Measurements from ENCODE around the gene EIF4EBP3. TPM values are rescaled to one million over a fixed set of nuclear protein-coding genes. Genes with fewer than 3 reads are reported as not detected.
A peak's percentile ranks its signal among the peaks of the same experiment; 100 is the strongest.

The EIF4EBP3 gene
- total and polyA plus RNA-seq, 2 donors (not counting 1 experiment from before 2014, with no cell fraction given), result 15.0 to 18.2 TPM

DNA sequence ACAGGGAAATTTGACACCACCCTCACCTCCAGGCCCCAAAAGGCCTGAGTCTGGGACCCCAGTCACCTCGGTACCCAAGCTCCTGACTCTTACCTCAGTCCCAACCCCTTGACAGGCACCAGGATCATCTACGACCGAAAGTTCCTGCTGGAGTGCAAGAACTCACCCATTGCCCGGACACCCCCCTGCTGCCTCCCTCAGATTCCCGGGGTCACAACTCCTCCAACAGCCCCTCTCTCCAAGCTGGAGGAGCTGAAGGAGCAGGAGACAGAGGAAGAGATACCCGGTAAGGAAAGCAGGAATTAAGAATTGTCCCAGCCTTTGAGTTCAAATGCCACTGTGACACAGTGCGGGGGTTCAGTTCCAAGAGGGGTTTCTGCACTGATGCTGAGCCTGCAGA lies 1.3 kb downstream of the EIF4EBP3 start:
- Histone ChIP-seq H3K79me2 (ENCODE audit: control insufficient read depth, insufficient read depth, low read length) (peaks cover 4% of the 10 kb centered on the region), H3K9me3 (ENCODE audit: control extremely low read depth in 1 of 3, control insufficient read depth in 2 of 3, insufficient read depth in 1 of 3, low read length in 2 of 3) (no peaks in the 10 kb centered on the region), H3K27ac (ENCODE audit: low read length in 2 of 2) (peak overlapping the region in 1 of 2 donors; percentile 85), H3K4me1 (ENCODE audit: control insufficient read depth in 2 of 2, insufficient read depth in 2 of 2, low read length in 2 of 2) (peaks cover 10 to 33% of the 10 kb centered on the region in 2 donors), H3K4me2 (replicated peaks; ENCODE audit: low read depth, low read length, poor library complexity, severe bottlenecking) (peak overlapping the region; percentile 93), H3K9ac (ENCODE audit: low read length) (no peak overlapping the region), H3K27me3 (replicated peaks in 1 of 4; ENCODE audit: control extremely low read depth in 1 of 4, control insufficient read depth in 3 of 4, insufficient read depth in 4 of 4, low read length in 3 of 4) (no peaks in the 10 kb centered on the region), H3K36me3 (replicated peaks in 1 of 2; ENCODE audit: control extremely low read depth in 1 of 2, control insufficient read depth in 1 of 2, extremely low read depth in 1 of 2, insufficient read depth in 2 of 2, low read length in 1 of 2) (peaks cover 0 to 29% of the 10 kb centered on the region in 2 experiments), H4K20me1 (ENCODE audit: control insufficient read depth, insufficient read depth, low read length, poor library complexity, severe bottlenecking) (no peaks in the 10 kb centered on the region), H2AFZ (ENCODE audit: insufficient read depth, low read depth, low read length, poor library complexity, severe bottlenecking) (peak overlapping the region; percentile 82), H3K4me3 (ENCODE audit: control extremely low read depth in 1 of 5, extremely low read depth in 1 of 5, insufficient read depth in 1 of 5, low read depth in 2 of 5, low read length in 4 of 5) (no peak overlapping the region)
- POLR2A ChIA-PET, result interaction anchor here (1.3 to 2.9 kb wide), 3 partner anchors 9 to 91 kb away, joined by 3 to 35 read pairs (median 15); partner anchors contain the start of genes APBB3, SLC35A4, SRA1 and TMCO6
- Mint-ChIP-seq H3K27me3 (no peaks in the 10 kb centered on the region), H3K4me1 (peaks cover 40% of the 10 kb centered on the region), H3K9me3 (ENCODE audit: insufficient read depth) (no peaks in the 10 kb centered on the region), H3K4me3 (peak overlapping the region; percentile 94), H3K27ac (peak overlapping the region; percentile 94)
- TF ChIP-seq, protein P1, sequence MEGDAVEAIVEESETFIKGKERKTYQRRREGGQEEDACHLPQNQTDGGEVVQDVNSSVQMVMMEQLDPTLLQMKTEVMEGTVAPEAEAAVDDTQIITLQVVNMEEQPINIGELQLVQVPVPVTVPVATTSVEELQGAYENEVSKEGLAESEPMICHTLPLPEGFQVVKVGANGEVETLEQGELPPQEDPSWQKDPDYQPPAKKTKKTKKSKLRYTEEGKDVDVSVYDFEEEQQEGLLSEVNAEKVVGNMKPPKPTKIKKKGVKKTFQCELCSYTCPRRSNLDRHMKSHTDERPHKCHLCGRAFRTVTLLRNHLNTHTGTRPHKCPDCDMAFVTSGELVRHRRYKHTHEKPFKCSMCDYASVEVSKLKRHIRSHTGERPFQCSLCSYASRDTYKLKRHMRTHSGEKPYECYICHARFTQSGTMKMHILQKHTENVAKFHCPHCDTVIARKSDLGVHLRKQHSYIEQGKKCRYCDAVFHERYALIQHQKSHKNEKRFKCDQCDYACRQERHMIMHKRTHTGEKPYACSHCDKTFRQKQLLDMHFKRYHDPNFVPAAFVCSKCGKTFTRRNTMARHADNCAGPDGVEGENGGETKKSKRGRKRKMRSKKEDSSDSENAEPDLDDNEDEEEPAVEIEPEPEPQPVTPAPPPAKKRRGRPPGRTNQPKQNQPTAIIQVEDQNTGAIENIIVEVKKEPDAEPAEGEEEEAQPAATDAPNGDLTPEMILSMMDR (IDR thresholded peaks at IDR 0.05), result no peak
- WGBS (ENCODE audit: insufficient coverage), result 94% methylated on average over 3 of the region's 7 CpGs
- DNase-seq (no peak), ATAC-seq (ENCODE audit: low read depth) (no peak)
- CTCF ChIA-PET, result interaction anchor here (1.1 to 2.3 kb wide), 6 partner anchors 8 to 174 kb away, joined by 4 to 18 read pairs (median 9); partner anchors contain the start of genes APBB3, IK, NDUFA2 and SLC35A4
- intact Hi-C loops (cut with micrococcal nuclease), result loop anchor here (5.0 kb wide), 1 partner anchor 154 kb away; the partner anchor contains the start of gene ZMAT2

DNA sequence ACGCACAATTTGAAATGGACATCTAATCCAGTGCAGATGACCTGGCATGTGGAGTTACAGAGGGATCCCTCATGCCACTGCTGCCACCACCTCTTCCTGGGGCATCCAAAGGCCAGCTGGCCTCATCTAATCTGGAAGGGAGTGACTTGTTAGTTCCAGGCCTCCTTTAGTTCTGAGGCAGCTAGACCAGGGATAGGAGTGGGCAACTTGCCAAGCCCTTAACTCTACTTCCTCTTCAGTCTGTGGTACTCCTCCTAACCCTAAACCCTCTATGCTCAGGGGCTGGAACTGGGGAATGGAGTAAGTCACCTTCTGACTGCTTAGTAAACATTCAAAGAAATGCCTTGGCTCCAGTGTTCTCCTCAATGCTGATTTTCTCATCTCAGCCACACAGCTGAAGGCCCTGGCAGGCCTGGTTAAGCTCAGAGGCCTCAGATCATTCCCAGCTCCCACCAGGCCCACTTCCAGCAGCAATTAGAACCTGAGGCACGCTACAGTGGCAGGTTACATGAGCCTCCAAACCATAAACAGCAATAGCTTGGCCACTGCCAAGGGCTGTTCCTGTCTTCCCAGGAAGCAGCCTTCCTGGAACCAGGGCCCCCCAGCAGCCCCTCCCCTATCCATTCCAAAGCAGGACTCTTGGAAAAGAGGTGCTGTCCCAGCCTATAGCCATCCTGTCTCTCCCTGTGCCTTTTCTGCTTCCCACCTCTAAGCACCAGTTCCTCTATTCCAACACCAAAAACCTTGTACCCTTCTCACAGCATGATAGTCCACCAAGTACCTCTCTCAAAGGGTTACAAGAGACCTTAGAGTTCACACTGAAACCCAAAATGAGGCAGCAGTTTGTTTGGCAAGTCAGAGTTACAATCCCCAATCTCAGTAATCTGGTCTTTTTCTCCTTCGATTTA lies 2.0 kb downstream of the EIF4EBP3 start:
- Histone ChIP-seq H3K36me3 (replicated peaks in 1 of 2; ENCODE audit: control extremely low read depth in 1 of 2, control insufficient read depth in 1 of 2, extremely low read depth in 1 of 2, insufficient read depth in 2 of 2, low read length in 1 of 2) (peaks cover 0 to 29% of the 10 kb centered on the region in 2 experiments), H3K27ac (ENCODE audit: low read length in 2 of 2) (peak overlapping the region in 1 of 2 donors; percentile 85), H3K4me1 (ENCODE audit: control insufficient read depth in 2 of 2, insufficient read depth in 2 of 2, low read length in 2 of 2) (peaks cover 10 to 33% of the 10 kb centered on the region in 2 donors), H3K27me3 (replicated peaks in 1 of 4; ENCODE audit: control extremely low read depth in 1 of 4, control insufficient read depth in 3 of 4, insufficient read depth in 4 of 4, low read length in 3 of 4) (no peaks in the 10 kb centered on the region), H3K9me3 (ENCODE audit: control extremely low read depth in 1 of 3, control insufficient read depth in 2 of 3, insufficient read depth in 1 of 3, low read length in 2 of 3) (no peaks in the 10 kb centered on the region), H3K79me2 (ENCODE audit: control insufficient read depth, insufficient read depth, low read length) (peaks cover 10% of the 10 kb centered on the region), H3K4me3 (ENCODE audit: control extremely low read depth in 1 of 5, extremely low read depth in 1 of 5, insufficient read depth in 1 of 5, low read depth in 2 of 5, low read length in 4 of 5) (no peak overlapping the region), H3K9ac (ENCODE audit: low read length) (no peak overlapping the region), H4K20me1 (ENCODE audit: control insufficient read depth, insufficient read depth, low read length, poor library complexity, severe bottlenecking) (no peaks in the 10 kb centered on the region), H3K4me2 (replicated peaks; ENCODE audit: low read depth, low read length, poor library complexity, severe bottlenecking) (peak overlapping the region; percentile 93), H2AFZ (ENCODE audit: insufficient read depth, low read depth, low read length, poor library complexity, severe bottlenecking) (no peak overlapping the region)
- H3K4me3 Mint-ChIP-seq, result peak overlapping the region; percentile 94
- ChIA-PET POLR2A (interaction anchor here (2.9 kb wide), 2 partner anchors 8 to 15 kb away, joined by 15 to 35 read pairs; partner anchors contain the start of genes APBB3, SLC35A4 and SRA1), CTCF (interaction anchor here (2.3 kb wide), 1 partner anchor 98 kb away, joined by 16 read pairs; the partner anchor contains the start of genes IK and NDUFA2)
- intact Hi-C loops (cut with micrococcal nuclease), result loop anchor here (5.0 kb wide), 1 partner anchor 153 kb away; the partner anchor contains the start of gene ZMAT2
- TF ChIP-seq EZH2 (IDR thresholded peaks at IDR 0.05; ENCODE audit: borderline replicate concordance, insufficient read depth, low read depth, low read length, poor library complexity, severe bottlenecking), result no peak
- TF ChIP-seq, protein P1 (IDR thresholded peaks at IDR 0.05), result no peak
- no peak for ATAC-seq (ENCODE audit: low read depth)
- WGBS (ENCODE audit: insufficient coverage), result 89% methylated on average over 1 of the region's 3 CpGs
- H3K9me3 Mint-ChIP-seq (ENCODE audit: insufficient read depth), result no peaks in the 10 kb centered on the region
- no peaks in the 10 kb centered on the region for H3K27me3 Mint-ChIP-seq
- peak overlapping the region; percentile 94 for H3K27ac Mint-ChIP-seq
- peaks cover 47% of the 10 kb centered on the region for H3K4me1 Mint-ChIP-seq
- peak; percentile 55 for DNase-seq

All from B cell (primary cell).